Neural progenitor cell (in vitro differentiated cells): ENCODE measurements around the gene FARP2. TPM values are rescaled to one million over a fixed set of nuclear protein-coding genes. Genes with fewer than 3 reads are reported as not detected.
"Not testable (repeated sequence)": the region's sequence is repeated elsewhere in the genome, so short reads cannot be mapped to it uniquely, and the experiment has no call there.

Experiments
- DNase-seq: peaks from one replicate; pipeline ENCODE4 v3.0.0-alpha.2; 2016; ENCODE audit warnings: low spot score
- H2AFZ ChIP-seq: fragments of 200-600 bp; sonication (generic); replicated peaks from 2 replicates; pipeline ENCODE4 v1.6.1; 2016; ENCODE audit warnings: antibody characterized with exemption
- H3F3A ChIP-seq: fragments of 200-600 bp; sonication (generic); 2 replicates; pipeline ENCODE4 v1.6.1; 2016; ENCODE audit warnings: antibody characterized with exemption, low read depth
- H3K27ac ChIP-seq: fragments of 200-600 bp; sonication (generic); 2 replicates; pipeline ENCODE4 v1.5.1; 2016; ENCODE audit warnings: mild to moderate bottlenecking
- H3K27me3 ChIP-seq: fragments of 200-600 bp; sonication (generic); 2 replicates; pipeline ENCODE4 v1.6.1; 2016; ENCODE audit warnings: mild to moderate bottlenecking, moderate library complexity
- H3K36me3 ChIP-seq: fragments of 200-600 bp; sonication (generic); 2 replicates; pipeline ENCODE4 v1.5.1; 2016
- H3K4me1 ChIP-seq: fragments of 200-600 bp; sonication (generic); 2 replicates; pipeline ENCODE4 v1.6.1; 2016; ENCODE audit warnings: mixed run types
- H3K4me2 ChIP-seq: fragments of 200-600 bp; sonication (generic); 2 replicates; pipeline ENCODE4 v1.6.1; 2016
- H3K4me3 ChIP-seq: fragments of 200-600 bp; sonication (generic); 2 replicates; pipeline ENCODE4 v1.5.1; 2016
- H3K79me2 ChIP-seq: fragments of 200-600 bp; sonication (generic); 2 replicates; pipeline ENCODE4 v1.6.1; 2016; ENCODE audit warnings: low read depth
- H3K9ac ChIP-seq: fragments of 200-600 bp; sonication (generic); 2 replicates; pipeline ENCODE4 v1.6.1; 2016
- H3K9me3 ChIP-seq: fragments of 200-600 bp; sonication (generic); 2 replicates; pipeline ENCODE4 v1.5.1; 2016; ENCODE audit warnings: low read depth
- H4K20me1 ChIP-seq: fragments of 200-600 bp; sonication (generic); 2 replicates; pipeline ENCODE4 v1.6.1; 2016; ENCODE audit warnings: low read depth
- H3K27ac Mint-ChIP-seq: 3 replicates; pipeline ENCODE4 v1.8.0; 2021; ENCODE audit warnings: mixed read lengths
- H3K27me3 Mint-ChIP-seq: 2 replicates; pipeline ENCODE4 v1.8.0; 2022; ENCODE audit warnings: low read depth, mild to moderate bottlenecking, inconsistent platforms, moderate library complexity, mixed read lengths; ENCODE audit not compliant: insufficient read depth
- H3K36me3 Mint-ChIP-seq: 3 replicates; pipeline ENCODE4 v1.8.0; 2021; ENCODE audit warnings: mixed read lengths
- H3K4me1 Mint-ChIP-seq: 3 replicates; pipeline ENCODE4 v1.8.0; 2021; ENCODE audit warnings: mixed read lengths
- H3K4me3 Mint-ChIP-seq: 3 replicates; pipeline ENCODE4 v1.8.0; 2021; ENCODE audit warnings: mild to moderate bottlenecking, moderate library complexity, mixed read lengths
- H3K9me3 Mint-ChIP-seq: 3 replicates; pipeline ENCODE4 v1.8.0; 2020; ENCODE audit warnings: mixed read lengths
- EZH2 ChIP-seq: fragments of 200-600 bp; sonication (generic); IDR thresholded peaks from 2 replicates; pipeline ENCODE4 v1.6.1; 2017; ENCODE audit warnings: antibody characterized with exemption, mild to moderate bottlenecking, moderate library complexity
- EZH2phosphoT487 ChIP-seq: fragments of 200-600 bp; sonication (generic); IDR thresholded peaks from 2 replicates; pipeline ENCODE4 v1.6.1; 2017; ENCODE audit warnings: antibody characterized with exemption
- total RNA-seq: library from RNA; depleted of rRNA; stranded (reverse); fragments of >200 nt; gene quantifications from 2 replicates; pipeline ENCODE4 v1.2.3, GENCODE V29; 2015; ENCODE audit warnings: low replicate concordance
- TF ChIP-seq, protein P1 (sequence below): fragments of 200-600 bp; sonication (generic); IDR thresholded peaks from 2 replicates; pipeline ENCODE4 v1.5.1; 2017; ENCODE audit warnings: antibody characterized with exemption, mild to moderate bottlenecking

FARP2 gene
- total RNA-seq, 1 donor from 2014 or later, result 32.3 TPM

DNA sequence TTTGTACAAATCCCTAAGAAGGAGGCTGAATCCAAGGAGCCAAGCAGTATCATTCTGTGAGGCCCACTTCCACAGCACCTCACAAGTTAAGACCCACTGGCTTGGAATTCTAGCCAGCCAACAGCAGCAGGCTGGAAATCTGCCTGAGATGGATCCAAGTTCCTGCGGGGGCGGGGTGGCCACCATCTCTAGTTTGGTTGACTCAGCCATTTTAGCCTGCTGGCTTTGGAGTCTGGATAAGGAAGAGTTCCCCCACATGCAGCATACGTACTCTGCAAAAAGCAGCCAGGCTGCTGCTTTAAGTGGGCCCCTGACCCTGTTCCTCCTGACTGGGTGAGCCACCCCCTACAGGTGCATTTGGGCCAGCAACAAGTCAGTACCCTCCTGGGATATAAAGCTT is 65.2 kb downstream of the FARP2 start:
- no peaks in the 10 kb centered on the region for H3F3A ChIP-seq
- Mint-ChIP-seq H3K9me3 (peaks cover 11% of the 10 kb centered on the region), H3K4me3 (no peak overlapping the region), H3K27me3 (peaks cover 3% of the 10 kb centered on the region), H3K4me1 (no peaks in the 10 kb centered on the region), H3K27ac (no peak overlapping the region), H3K36me3 (peaks cover 39% of the 10 kb centered on the region)
- no peak overlapping the region for H3K4me3 ChIP-seq
- H2AFZ ChIP-seq, result no peak overlapping the region
- no peaks in the 10 kb centered on the region for H3K79me2 ChIP-seq
- no peak overlapping the region for H3K27ac ChIP-seq
- H3K36me3 ChIP-seq, result no peaks in the 10 kb centered on the region
- H3K4me2 ChIP-seq, result no peak overlapping the region
- no peaks in the 10 kb centered on the region for H3K4me1 ChIP-seq
- no peaks in the 10 kb centered on the region for H3K27me3 ChIP-seq
- no peaks in the 10 kb centered on the region for H4K20me1 ChIP-seq
- no peak for DNase-seq
- H3K9ac ChIP-seq, result no peak overlapping the region
- H3K9me3 ChIP-seq, result peaks cover 8% of the 10 kb centered on the region
- no peak for TF ChIP-seq EZH2phosphoT487
- TF ChIP-seq, protein P1, sequence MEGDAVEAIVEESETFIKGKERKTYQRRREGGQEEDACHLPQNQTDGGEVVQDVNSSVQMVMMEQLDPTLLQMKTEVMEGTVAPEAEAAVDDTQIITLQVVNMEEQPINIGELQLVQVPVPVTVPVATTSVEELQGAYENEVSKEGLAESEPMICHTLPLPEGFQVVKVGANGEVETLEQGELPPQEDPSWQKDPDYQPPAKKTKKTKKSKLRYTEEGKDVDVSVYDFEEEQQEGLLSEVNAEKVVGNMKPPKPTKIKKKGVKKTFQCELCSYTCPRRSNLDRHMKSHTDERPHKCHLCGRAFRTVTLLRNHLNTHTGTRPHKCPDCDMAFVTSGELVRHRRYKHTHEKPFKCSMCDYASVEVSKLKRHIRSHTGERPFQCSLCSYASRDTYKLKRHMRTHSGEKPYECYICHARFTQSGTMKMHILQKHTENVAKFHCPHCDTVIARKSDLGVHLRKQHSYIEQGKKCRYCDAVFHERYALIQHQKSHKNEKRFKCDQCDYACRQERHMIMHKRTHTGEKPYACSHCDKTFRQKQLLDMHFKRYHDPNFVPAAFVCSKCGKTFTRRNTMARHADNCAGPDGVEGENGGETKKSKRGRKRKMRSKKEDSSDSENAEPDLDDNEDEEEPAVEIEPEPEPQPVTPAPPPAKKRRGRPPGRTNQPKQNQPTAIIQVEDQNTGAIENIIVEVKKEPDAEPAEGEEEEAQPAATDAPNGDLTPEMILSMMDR, result no peak

DNA sequence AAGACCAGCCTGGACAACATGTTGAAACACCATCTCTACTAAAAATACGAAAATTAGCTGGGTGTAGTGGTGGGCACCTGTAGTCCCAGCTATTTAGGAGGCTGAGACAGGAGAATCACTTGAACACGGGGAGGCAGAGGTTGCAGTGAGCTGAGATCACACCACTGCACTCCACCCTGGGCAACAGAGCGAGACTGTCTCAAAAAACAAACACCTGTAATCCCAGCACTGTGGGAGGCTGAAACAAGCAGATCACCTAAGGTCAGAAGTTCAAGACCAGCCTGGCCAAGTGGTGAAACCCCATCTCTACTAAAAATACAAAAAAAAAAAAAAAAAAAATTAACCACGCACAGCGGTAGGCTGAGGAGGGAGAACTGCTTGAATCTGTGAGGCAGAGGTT is 65.9 kb downstream of the FARP2 start:
- Mint-ChIP-seq H3K36me3 (peaks cover 40% of the 10 kb centered on the region), H3K9me3 (peaks cover 11% of the 10 kb centered on the region)
- not testable (repeated sequence) for DNase-seq, H3K4me3 ChIP-seq, H3K4me1 ChIP-seq, H3K4me2 ChIP-seq, H3K9ac ChIP-seq, H3K27me3 ChIP-seq, H3K4me3 Mint-ChIP-seq, H3K36me3 ChIP-seq, H2AFZ ChIP-seq, H3K27me3 Mint-ChIP-seq, H3F3A ChIP-seq, H4K20me1 ChIP-seq, H3K4me1 Mint-ChIP-seq, H3K27ac ChIP-seq, H3K27ac Mint-ChIP-seq, H3K79me2 ChIP-seq, H3K9me3 ChIP-seq

DNA sequence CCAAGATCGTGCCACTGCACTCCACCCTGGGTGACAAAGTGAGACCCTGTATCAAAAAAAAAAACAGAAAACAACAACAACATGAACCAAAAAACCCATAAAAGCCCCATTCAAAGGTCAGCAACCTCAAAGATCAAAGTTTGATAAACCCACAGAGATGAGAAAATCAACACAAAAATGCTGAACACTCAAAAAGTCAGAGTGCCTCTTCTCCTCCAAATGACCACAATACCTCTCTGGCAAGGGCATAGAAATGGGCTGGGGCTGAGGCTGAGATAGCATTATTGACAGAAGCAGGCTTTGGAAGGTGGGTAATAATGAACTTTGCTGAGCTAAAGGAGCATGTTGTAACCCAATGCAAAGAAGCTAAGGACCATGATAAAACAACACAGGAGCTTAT is 66.3 kb downstream of the FARP2 start:
- no peak overlapping the region for H3K27ac Mint-ChIP-seq
- H3K27ac ChIP-seq, result no peak overlapping the region
- TF ChIP-seq, protein P1, result no peak
- TF ChIP-seq EZH2phosphoT487, result no peak
- TF ChIP-seq EZH2, result no peak
- H3K27me3 Mint-ChIP-seq, result peaks cover 4% of the 10 kb centered on the region
- no peak for DNase-seq
- no peak overlapping the region for H3K4me2 ChIP-seq
- H3K79me2 ChIP-seq, result no peaks in the 10 kb centered on the region
- H2AFZ ChIP-seq, result no peak overlapping the region
- H3K9ac ChIP-seq, result no peak overlapping the region
- H3K9me3 Mint-ChIP-seq, result peaks cover 11% of the 10 kb centered on the region
- peaks cover 40% of the 10 kb centered on the region for H3K36me3 Mint-ChIP-seq
- H3K9me3 ChIP-seq, result peaks cover 8% of the 10 kb centered on the region
- no peaks in the 10 kb centered on the region for H3K36me3 ChIP-seq
- no peaks in the 10 kb centered on the region for H3F3A ChIP-seq
- H3K4me3 Mint-ChIP-seq, result no peak overlapping the region
- H3K4me3 ChIP-seq, result no peak overlapping the region
- H3K4me1 ChIP-seq, result no peaks in the 10 kb centered on the region
- no peaks in the 10 kb centered on the region for H3K27me3 ChIP-seq
- H3K4me1 Mint-ChIP-seq, result no peaks in the 10 kb centered on the region
- no peaks in the 10 kb centered on the region for H4K20me1 ChIP-seq

DNA sequence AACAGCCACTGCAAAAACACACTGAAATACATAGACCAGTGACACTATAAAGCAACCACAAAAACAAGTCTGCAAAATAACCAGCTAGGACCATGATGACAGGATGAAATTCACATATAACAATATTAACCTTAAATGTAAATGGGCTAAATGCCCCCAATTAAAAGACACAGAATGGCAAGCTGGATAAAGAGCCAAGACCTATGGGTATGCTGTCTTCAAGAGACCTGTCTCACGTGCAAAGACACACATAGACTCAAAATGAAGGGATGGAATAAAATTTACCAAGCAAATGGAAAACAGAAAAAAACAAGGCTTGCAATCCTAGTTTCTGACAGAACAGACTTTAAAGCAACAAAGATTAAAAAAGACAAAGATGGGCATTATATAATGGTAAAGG is 67.4 kb downstream of the FARP2 start:
- not testable (repeated sequence) for H3K9ac ChIP-seq, H3F3A ChIP-seq, H3K4me3 ChIP-seq, H3K4me2 ChIP-seq, H3K9me3 ChIP-seq, H3K79me2 ChIP-seq, H3K4me3 Mint-ChIP-seq, H3K27ac Mint-ChIP-seq, H2AFZ ChIP-seq, DNase-seq, H3K27me3 ChIP-seq, H3K27me3 Mint-ChIP-seq, H3K4me1 ChIP-seq, H4K20me1 ChIP-seq, H3K36me3 ChIP-seq, H3K27ac ChIP-seq, H3K4me1 Mint-ChIP-seq
- Mint-ChIP-seq H3K36me3 (peaks cover 41% of the 10 kb centered on the region), H3K9me3 (peaks cover 11% of the 10 kb centered on the region)
